AG04450 (cell line): Measurements from ENCODE around the gene XYLT1. TPM values are rescaled to one million over a fixed set of nuclear protein-coding genes. Genes with fewer than 3 reads are reported as not detected.

Source experiments
- CTCF ChIA-PET: fragments of 300-600, 350-600 bp; formaldehyde crosslinking; extraction: SDS; loops from one replicate; lab custom pipeline; 2022; ENCODE audit warnings: antibody characterized with exemption, inconsistent platforms; lab: Charles Lee
- POLR2A ChIA-PET: fragments of 350-600 bp; formaldehyde crosslinking; extraction: SDS; loops from one replicate; lab custom pipeline; 2021; ENCODE audit warnings: antibody characterized with exemption, inconsistent platforms; lab: Yijun Ruan, JAX
- DNase-seq: peaks from one replicate; pipeline ENCODE4 v3.0.0-alpha.2; 2011; ENCODE audit warnings: low read depth, low spot score
- H3K27ac ChIP-seq: one replicate; pipeline ENCODE4 v1.5.1; 2012; ENCODE audit warnings: low read depth, low read length, control low read depth
- H3K27me3 ChIP-seq: one replicate; pipeline ENCODE4 v1.6.0; 2012; ENCODE audit warnings: low read length; ENCODE audit not compliant: control insufficient read depth, insufficient read depth
- H3K4me3 ChIP-seq: 2 replicates; pipeline ENCODE4 v1.5.1; 2011; ENCODE audit warnings: mild to moderate bottlenecking, low read depth, low read length, control low read depth
- H3K9me3 ChIP-seq: 2 replicates; pipeline ENCODE4 v1.5.1; 2012; ENCODE audit warnings: low read length; ENCODE audit not compliant: control insufficient read depth, insufficient read depth
- CTCF ChIP-seq: IDR thresholded peaks from 2 replicates; pipeline ENCODE4 v1.5.1; 2011; ENCODE audit warnings: low read depth, low read length, control low read depth, inconsistent platforms
- polyA plus RNA-seq: library from polyadenylated mRNA; depleted of rRNA; stranded (reverse); fragments of >200 nt; gene quantifications from 2 replicates; pipeline ENCODE4 v1.2.3, GENCODE V29; 2011

Gene XYLT1
- polyA plus RNA-seq, 1 experiment, result 6.7 TPM

GRCh38 chr16:17246974-17247732 lies 223.6 kb downstream of the XYLT1 start:
- Histone ChIP-seq H3K27ac (no peak overlapping the region), H3K9me3 (no peaks in the 10 kb centered on the region), H3K4me3 (no peak overlapping the region), H3K27me3 (no peaks in the 10 kb centered on the region)
- ChIA-PET POLR2A (no interaction called here), CTCF (no interaction called here)
- no peak for DNase-seq
- TF ChIP-seq CTCF, result no peak

GRCh38 chr16:17246268-17246885 lies 224.4 kb downstream of the XYLT1 start:
- ChIA-PET CTCF (interaction anchor here (0.8 to 1.0 kb wide), 2 partner anchors 8 to 333 kb away, joined by 3 read pairs; no protein-coding TSS in a partner anchor), POLR2A (no interaction called here)
- no peak for TF ChIP-seq CTCF
- Histone ChIP-seq H3K27ac (no peak overlapping the region), H3K9me3 (no peaks in the 10 kb centered on the region), H3K27me3 (no peaks in the 10 kb centered on the region), H3K4me3 (no peak overlapping the region)
- DNase-seq, result no peak

GRCh38 chr16:17245776-17246175 lies 225.0 kb downstream of the XYLT1 start:
- Histone ChIP-seq H3K9me3 (no peaks in the 10 kb centered on the region), H3K27me3 (no peaks in the 10 kb centered on the region), H3K27ac (no peak overlapping the region), H3K4me3 (no peak overlapping the region)
- CTCF ChIA-PET, result interaction anchor here (0.8 to 1.0 kb wide), 2 partner anchors 9 to 333 kb away, joined by 3 read pairs; no protein-coding TSS in a partner anchor
- TF ChIP-seq CTCF, result no peak
- DNase-seq, result no peak
- POLR2A ChIA-PET, result no interaction called here

- H3K27me3 ChIP-seq, result no peaks in the 10 kb centered on the region
- POLR2A ChIA-PET, result no interaction called here
- no peak overlapping the region for H3K4me3 ChIP-seq
- no peaks in the 10 kb centered on the region for H3K9me3 ChIP-seq
- H3K27ac ChIP-seq, result no peak overlapping the region
- DNase-seq, result no peak
- CTCF ChIA-PET, result interaction anchor here (0.8 kb wide), 1 partner anchor 334 kb away, joined by 3 read pairs; no protein-coding TSS in a partner anchor
- no peak for TF ChIP-seq CTCF
Measured at GRCh38 chr16:17244872-17245551, 225.7 kb downstream of the XYLT1 start.
